ENCODE data around the gene TMEM269. TPM values are rescaled to one million over a fixed set of nuclear protein-coding genes. Genes with fewer than 3 reads are reported as not detected.
A peak's percentile ranks its signal among the peaks of the same experiment; 100 is the strongest.

The TMEM269 gene
- total and polyA plus RNA-seq, 4 donors = 0.03 to 0.09 (median 0.07) TPM

- Histone ChIP-seq H3K27me3 (ENCODE audit: control insufficient read depth in 3 of 3, insufficient read depth in 3 of 3, low read length in 2 of 3) (no peaks in the 10 kb centered on the region), H3K27ac (ENCODE audit: low read depth in 1 of 2, low read length in 1 of 2) (no peak overlapping the region), H3K36me3 (ENCODE audit: control insufficient read depth in 4 of 4, insufficient read depth in 4 of 4, low read length in 4 of 4) (no peaks in the 10 kb centered on the region), H3K9me3 (ENCODE audit: control insufficient read depth in 4 of 4, insufficient read depth in 3 of 4, low read length in 3 of 4) (no peaks in the 10 kb centered on the region), H3K4me1 (ENCODE audit: control insufficient read depth in 5 of 5, insufficient read depth in 5 of 5, low read length in 5 of 5) (peaks cover 0 to 28% (median 0%) of the 10 kb centered on the region in 5 donors), H3K4me3 (no peak overlapping the region), H3K9ac (ENCODE audit: insufficient read depth in 1 of 2, low read length in 2 of 2) (no peak overlapping the region)
- ATAC-seq (ENCODE audit: insufficient read depth, low FRiP score) (no peak), DNase-seq (no peak)
- no peak for TF ChIP-seq CTCF (IDR thresholded peaks at IDR 0.05; ENCODE audit: control extremely low read depth, extremely low read depth)
- WGBS, 2 donors = 89 to 90% methylated on average over 21 of the region's 21 CpGs
These were observed 46.7 kb upstream of the TMEM269 start for GRCh38 chr1:42737986-42738677.

DNA sequence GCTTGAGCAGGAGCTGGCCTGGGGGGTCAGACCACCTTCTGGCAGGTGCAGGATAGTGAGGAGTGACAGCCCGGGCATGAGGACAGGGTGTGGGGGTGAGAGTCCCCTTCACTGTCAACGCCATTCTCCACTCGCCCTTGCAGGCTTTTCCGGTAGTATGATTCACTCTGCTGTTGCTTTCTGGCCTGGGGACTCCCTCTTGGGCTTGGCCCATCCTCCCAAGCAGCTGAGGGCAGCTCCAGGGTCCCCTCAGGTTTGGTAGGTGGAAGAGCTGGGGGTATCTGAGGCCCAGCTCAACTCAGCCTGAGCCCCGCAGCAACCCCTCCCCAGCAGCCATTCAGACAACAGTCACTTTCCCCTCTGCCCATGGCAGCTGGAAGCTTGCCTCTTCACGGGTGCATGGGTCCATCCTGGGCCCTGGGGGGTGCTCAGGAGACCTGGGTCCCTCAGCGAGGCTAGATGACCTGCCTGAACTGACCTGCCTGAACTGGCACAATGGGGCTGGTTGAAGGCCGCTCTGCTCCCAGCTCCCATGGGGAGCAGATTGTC is 46.0 kb upstream of the TMEM269 start:
- 83 to 93% methylated on average over 8 of the region's 8 CpGs for WGBS, 2 donors
- H3K9ac ChIP-seq (ENCODE audit: insufficient read depth in 1 of 2, low read length in 2 of 2) = no peak overlapping the region

GRCh38 chr1:42739753-42740700 is 44.8 kb upstream of the TMEM269 start, which contains the start of gene CLDN19:
CLDN19 (minus strand) TSS chr1:42740236; CDS start chr1:42740063, 173 bp downstream.
- H3K9me3 ChIP-seq (ENCODE audit: control insufficient read depth in 4 of 4, insufficient read depth in 3 of 4, low read length in 3 of 4) = no peaks in the 10 kb centered on the region
- H3K36me3 ChIP-seq (ENCODE audit: control insufficient read depth in 4 of 4, insufficient read depth in 4 of 4, low read length in 4 of 4) = no peaks in the 10 kb centered on the region
- 68 to 84% methylated on average over 27 of the region's 27 CpGs for WGBS, 2 donors
- no peak for TF ChIP-seq CTCF (IDR thresholded peaks at IDR 0.05; ENCODE audit: control extremely low read depth, extremely low read depth)
- no peak for ATAC-seq (ENCODE audit: insufficient read depth, low FRiP score)
- DNase-seq = peak; percentile 36 to 60 (median 58)
- no peaks in the 10 kb centered on the region for H3K27me3 ChIP-seq (ENCODE audit: control insufficient read depth in 3 of 3, insufficient read depth in 3 of 3, low read length in 2 of 3)
- peak within 1 kb of the TSS in 1 of 2 donors; percentile 37 for H3K9ac ChIP-seq (ENCODE audit: insufficient read depth in 1 of 2, low read length in 2 of 2)
- H3K4me3 ChIP-seq = no peak within 1 kb of the TSS
- no peak within 1 kb of the TSS for H3K27ac ChIP-seq (ENCODE audit: low read depth in 1 of 2, low read length in 1 of 2)
- peaks cover 0 to 28% (median 0%) of the 10 kb centered on the region in 5 donors for H3K4me1 ChIP-seq (ENCODE audit: control insufficient read depth in 5 of 5, insufficient read depth in 5 of 5, low read length in 5 of 5)

More for the DNA sequence above, 46.0 kb upstream of the TMEM269 start:
- ATAC-seq (ENCODE audit: insufficient read depth, low FRiP score) = no peak
- H3K27me3 ChIP-seq (ENCODE audit: control insufficient read depth in 3 of 3, insufficient read depth in 3 of 3, low read length in 2 of 3) = no peaks in the 10 kb centered on the region
- H3K9me3 ChIP-seq (ENCODE audit: control insufficient read depth in 4 of 4, insufficient read depth in 3 of 4, low read length in 3 of 4) = no peaks in the 10 kb centered on the region
- no peak overlapping the region for H3K27ac ChIP-seq (ENCODE audit: low read depth in 1 of 2, low read length in 1 of 2)
- H3K36me3 ChIP-seq (ENCODE audit: control insufficient read depth in 4 of 4, insufficient read depth in 4 of 4, low read length in 4 of 4) = no peaks in the 10 kb centered on the region
- DNase-seq = no peak
- H3K4me1 ChIP-seq (ENCODE audit: control insufficient read depth in 5 of 5, insufficient read depth in 5 of 5, low read length in 5 of 5) = peaks cover 0 to 28% (median 0%) of the 10 kb centered on the region in 5 donors
- no peak for TF ChIP-seq CTCF (IDR thresholded peaks at IDR 0.05; ENCODE audit: control extremely low read depth, extremely low read depth)
- H3K4me3 ChIP-seq = no peak overlapping the region

Data from lung (tissue), 12 donors.